Measurements from ENCODE around the gene TRPT1.

The TRPT1 gene

GRCh38 chr11:64244107-64244506, 18.1 kb upstream of the TRPT1 start:
- DNase-seq = no peak

GRCh38 chr11:64243236-64243854, 17.4 kb upstream of the TRPT1 start:
- no peak for DNase-seq

GRCh38 chr11:64241491-64242374, 15.7 kb upstream of the TRPT1 start:
- peak in 1 of 2 donors; percentile 100 for DNase-seq

- DNase-seq = peak in 1 of 2 donors; percentile 100
Observed at GRCh38 chr11:64241241-64241490, 15.2 kb upstream of the TRPT1 start.

GRCh38 chr11:64240435-64241240, 14.7 kb upstream of the TRPT1 start, which contains the start of gene FKBP2:
Gene FKBP2, plus strand, starts transcription at chr11:64241095. Its CDS starts 1,293 bp downstream, at chr11:64242388.
- DNase-seq = peak; percentile 83 to 100

GRCh38 chr11:64239662-64240434, 13.9 kb upstream of the TRPT1 start:
- DNase-seq = peak in 1 of 2 donors; percentile 55

GRCh38 chr11:64238999-64239398, 13.0 kb upstream of the TRPT1 start:
- DNase-seq = no peak

- DNase-seq = no peak
Observed at GRCh38 chr11:64238076-64238475, 12.1 kb upstream of the TRPT1 start.

- no peak for DNase-seq
Observed at GRCh38 chr11:64237484-64237951, 11.5 kb upstream of the TRPT1 start.

- DNase-seq = no peak
Observed at GRCh38 chr11:64235437-64236161, 9.6 kb upstream of the TRPT1 start.

- DNase-seq = no peak
Observed at GRCh38 chr11:64234647-64235379, 8.8 kb upstream of the TRPT1 start.

- no peak for DNase-seq
Observed at GRCh38 chr11:64233913-64234586, 8.1 kb upstream of the TRPT1 start, which contains the start of gene VEGFB. Gene VEGFB, plus strand, starts transcription at chr11:64234584. Its CDS starts 250 bp downstream, at chr11:64234834.

- DNase-seq = no peak
Observed at GRCh38 chr11:64232967-64233315, 7.0 kb upstream of the TRPT1 start.

- no peak for DNase-seq
Observed at GRCh38 chr11:64232182-64232966, 6.4 kb upstream of the TRPT1 start.

- no peak for DNase-seq
Observed at GRCh38 chr11:64231546-64231945, 5.6 kb upstream of the TRPT1 start.

GRCh38 chr11:64230985-64231365, 5.0 kb upstream of the TRPT1 start:
- DNase-seq = no peak

GRCh38 chr11:64230171-64230984, 4.4 kb upstream of the TRPT1 start, which contains the start of gene DNAJC4:
Gene DNAJC4, plus strand, starts transcription at chr11:64230548. Its CDS starts 307 bp downstream, at chr11:64230855.
- DNase-seq = peak; percentile 63 to 75

GRCh38 chr11:64229744-64230170, 3.8 kb upstream of the TRPT1 start:
- DNase-seq = no peak
